ENCODE data around the gene LCLAT1.

LCLAT1 gene

DNA sequence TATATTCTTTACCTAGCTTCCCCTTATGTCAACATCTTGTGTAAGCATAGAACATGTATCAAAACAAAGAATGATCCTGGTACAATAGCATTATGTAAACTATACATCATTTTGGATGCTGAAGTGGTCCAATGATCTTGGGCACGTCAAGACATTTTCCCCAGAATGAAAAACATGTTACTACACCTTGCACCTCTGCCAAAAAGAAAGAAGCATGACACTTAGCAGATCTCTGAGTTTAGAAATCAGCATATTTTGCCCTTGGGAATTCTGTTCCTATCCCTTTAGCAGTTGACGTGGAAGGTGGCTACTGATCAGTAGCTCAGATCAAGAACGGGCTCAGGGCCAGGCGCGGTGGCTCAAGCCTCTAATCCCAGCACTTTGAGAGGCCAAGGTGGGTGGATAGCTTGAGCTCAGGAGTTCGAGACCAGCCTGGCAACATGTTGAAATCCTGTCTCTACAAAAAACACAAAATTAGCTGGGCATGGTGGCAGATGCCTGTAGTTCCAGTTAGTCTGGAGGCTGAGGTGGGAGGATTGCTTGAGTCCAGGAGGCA is 1.7 kb upstream of the LCLAT1 start:
- TF ChIP-seq TAF1 (IDR thresholded peaks at IDR 0.05; ENCODE audit: borderline replicate concordance, insufficient read depth, low read length), result no peak
- no peak for TF ChIP-seq SIN3A (IDR thresholded peaks at IDR 0.05; ENCODE audit: borderline replicate concordance, insufficient read depth, low read length)
- no peak for TF ChIP-seq FOXP2 (optimal IDR thresholded peaks at IDR 0.05; ENCODE audit: borderline replicate concordance, extremely low read depth, extremely low read length, insufficient read depth)
- TF ChIP-seq, protein P1, sequence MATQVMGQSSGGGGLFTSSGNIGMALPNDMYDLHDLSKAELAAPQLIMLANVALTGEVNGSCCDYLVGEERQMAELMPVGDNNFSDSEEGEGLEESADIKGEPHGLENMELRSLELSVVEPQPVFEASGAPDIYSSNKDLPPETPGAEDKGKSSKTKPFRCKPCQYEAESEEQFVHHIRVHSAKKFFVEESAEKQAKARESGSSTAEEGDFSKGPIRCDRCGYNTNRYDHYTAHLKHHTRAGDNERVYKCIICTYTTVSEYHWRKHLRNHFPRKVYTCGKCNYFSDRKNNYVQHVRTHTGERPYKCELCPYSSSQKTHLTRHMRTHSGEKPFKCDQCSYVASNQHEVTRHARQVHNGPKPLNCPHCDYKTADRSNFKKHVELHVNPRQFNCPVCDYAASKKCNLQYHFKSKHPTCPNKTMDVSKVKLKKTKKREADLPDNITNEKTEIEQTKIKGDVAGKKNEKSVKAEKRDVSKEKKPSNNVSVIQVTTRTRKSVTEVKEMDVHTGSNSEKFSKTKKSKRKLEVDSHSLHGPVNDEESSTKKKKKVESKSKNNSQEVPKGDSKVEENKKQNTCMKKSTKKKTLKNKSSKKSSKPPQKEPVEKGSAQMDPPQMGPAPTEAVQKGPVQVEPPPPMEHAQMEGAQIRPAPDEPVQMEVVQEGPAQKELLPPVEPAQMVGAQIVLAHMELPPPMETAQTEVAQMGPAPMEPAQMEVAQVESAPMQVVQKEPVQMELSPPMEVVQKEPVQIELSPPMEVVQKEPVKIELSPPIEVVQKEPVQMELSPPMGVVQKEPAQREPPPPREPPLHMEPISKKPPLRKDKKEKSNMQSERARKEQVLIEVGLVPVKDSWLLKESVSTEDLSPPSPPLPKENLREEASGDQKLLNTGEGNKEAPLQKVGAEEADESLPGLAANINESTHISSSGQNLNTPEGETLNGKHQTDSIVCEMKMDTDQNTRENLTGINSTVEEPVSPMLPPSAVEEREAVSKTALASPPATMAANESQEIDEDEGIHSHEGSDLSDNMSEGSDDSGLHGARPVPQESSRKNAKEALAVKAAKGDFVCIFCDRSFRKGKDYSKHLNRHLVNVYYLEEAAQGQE (IDR thresholded peaks at IDR 0.05; ENCODE audit: insufficient read depth in 1 of 2, low read depth in 2 of 2, low read length in 2 of 2), result no peak
- TF ChIP-seq POLR2AphosphoS5 (IDR thresholded peaks at IDR 0.05; ENCODE audit: low read depth, low read length), result no peak

DNA sequence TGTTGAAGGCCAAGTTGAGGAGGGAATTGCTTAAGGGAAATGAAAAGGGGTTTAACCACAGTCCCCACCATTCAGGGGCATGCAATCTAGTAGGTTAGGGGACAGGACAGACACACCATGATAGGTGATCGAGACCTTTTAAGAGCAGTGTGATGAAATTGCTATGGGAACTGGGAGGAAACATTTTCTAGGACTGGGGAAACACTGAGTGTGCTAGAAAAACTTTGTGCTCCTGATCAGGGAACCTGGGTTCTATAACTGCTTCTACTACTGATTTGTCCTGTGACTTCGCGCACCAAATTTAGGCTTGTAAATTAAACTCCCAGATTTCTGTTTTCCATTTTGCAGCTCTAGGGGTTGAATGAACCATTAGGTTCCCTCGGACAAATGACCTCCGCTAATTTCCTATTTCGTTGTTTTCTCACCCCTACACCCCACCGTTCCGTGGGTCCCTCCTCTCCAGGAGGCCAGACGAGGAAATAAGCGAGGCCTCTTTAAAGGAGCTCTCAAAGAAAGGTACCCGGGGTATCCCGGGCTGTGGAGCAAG is 371 bp upstream of the LCLAT1 start:
- TF ChIP-seq, protein P1 (IDR thresholded peaks at IDR 0.05; ENCODE audit: insufficient read depth in 1 of 2, low read depth in 2 of 2, low read length in 2 of 2), result no peak
- TF ChIP-seq SIN3A (IDR thresholded peaks at IDR 0.05; ENCODE audit: borderline replicate concordance, insufficient read depth, low read length) (no peak), POLR2AphosphoS5 (IDR thresholded peaks at IDR 0.05; ENCODE audit: low read depth, low read length) (peak; percentile 26; the same call in 1 of the 2 replicates), TAF1 (IDR thresholded peaks at IDR 0.05; ENCODE audit: borderline replicate concordance, insufficient read depth, low read length) (no peak), FOXP2 (optimal IDR thresholded peaks at IDR 0.05; ENCODE audit: borderline replicate concordance, extremely low read depth, extremely low read length, insufficient read depth) (no peak)

GRCh38 chr2:30448308-30448707 is 1.3 kb downstream of the LCLAT1 start:
- TF ChIP-seq TAF1 (IDR thresholded peaks at IDR 0.05; ENCODE audit: borderline replicate concordance, insufficient read depth, low read length) (no peak), SIN3A (IDR thresholded peaks at IDR 0.05; ENCODE audit: borderline replicate concordance, insufficient read depth, low read length) (no peak), POLR2AphosphoS5 (IDR thresholded peaks at IDR 0.05; ENCODE audit: low read depth, low read length) (no peak), FOXP2 (optimal IDR thresholded peaks at IDR 0.05; ENCODE audit: borderline replicate concordance, extremely low read depth, extremely low read length, insufficient read depth) (no peak)
- TF ChIP-seq, protein P1 (IDR thresholded peaks at IDR 0.05; ENCODE audit: insufficient read depth in 1 of 2, low read depth in 2 of 2, low read length in 2 of 2), result no peak

DNA sequence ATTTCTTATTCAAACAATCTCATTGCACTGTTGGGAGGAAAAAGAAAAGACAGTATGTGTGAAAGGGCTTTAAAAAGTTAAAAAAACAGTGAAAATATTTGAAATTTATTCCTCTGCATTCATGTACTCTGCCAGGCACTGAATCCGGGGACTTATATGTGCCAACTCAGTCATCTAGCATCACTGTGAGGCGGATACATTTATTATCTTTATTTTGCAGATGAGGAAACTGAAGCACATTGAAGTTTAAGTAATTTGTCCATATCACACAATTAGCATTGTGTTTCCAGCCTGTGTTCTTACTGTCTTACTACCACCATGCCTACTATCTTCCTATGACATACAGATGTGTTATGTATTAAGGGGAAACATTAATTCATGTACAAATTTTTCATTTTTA is 1.8 kb downstream of the LCLAT1 start:
- TF ChIP-seq TAF1 (IDR thresholded peaks at IDR 0.05; ENCODE audit: borderline replicate concordance, insufficient read depth, low read length), result no peak
- TF ChIP-seq, protein P1 (IDR thresholded peaks at IDR 0.05; ENCODE audit: insufficient read depth in 1 of 2, low read depth in 2 of 2, low read length in 2 of 2), result no peak
- TF ChIP-seq FOXP2 (optimal IDR thresholded peaks at IDR 0.05; ENCODE audit: borderline replicate concordance, extremely low read depth, extremely low read length, insufficient read depth), result no peak
- no peak for TF ChIP-seq SIN3A (IDR thresholded peaks at IDR 0.05; ENCODE audit: borderline replicate concordance, insufficient read depth, low read length)
- TF ChIP-seq POLR2AphosphoS5 (IDR thresholded peaks at IDR 0.05; ENCODE audit: low read depth, low read length), result no peak
